GM21423 (cell line): ENCODE data around the gene HSFX2.
"Not testable (repeated sequence)": the region's sequence is repeated elsewhere in the genome, so short reads cannot be mapped to it uniquely, and the experiment has no call there.

Experiments used
- ATAC-seq: cut with Tn5 transposase; IDR thresholded peaks from one replicate; pipeline ENCODE4 v1.9.1; 2021; ENCODE audit warnings: mild to moderate bottlenecking, moderate library complexity; ENCODE audit not compliant: unreplicated experiment

The HSFX2 gene

DNA sequence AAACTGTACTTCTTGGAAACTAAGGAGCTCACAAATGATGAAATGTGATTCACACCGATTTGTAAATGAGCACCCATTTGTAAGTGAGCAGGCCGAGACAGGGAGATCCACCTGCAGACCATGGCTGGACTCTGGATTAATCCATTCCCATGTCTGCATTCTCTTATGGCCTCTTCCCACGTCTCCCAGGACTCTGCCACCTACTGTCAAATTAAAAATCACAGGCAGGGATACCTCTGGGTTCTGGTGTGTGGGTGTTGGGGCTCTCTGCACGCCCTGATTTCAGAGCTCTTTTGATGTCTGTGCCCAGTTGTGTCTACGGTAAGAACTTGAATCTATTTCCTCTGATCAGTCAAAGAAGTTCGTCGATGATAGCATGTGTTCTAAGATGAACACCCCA, 4.1 kb downstream of the HSFX2 start:
- not testable (repeated sequence) for ATAC-seq

DNA sequence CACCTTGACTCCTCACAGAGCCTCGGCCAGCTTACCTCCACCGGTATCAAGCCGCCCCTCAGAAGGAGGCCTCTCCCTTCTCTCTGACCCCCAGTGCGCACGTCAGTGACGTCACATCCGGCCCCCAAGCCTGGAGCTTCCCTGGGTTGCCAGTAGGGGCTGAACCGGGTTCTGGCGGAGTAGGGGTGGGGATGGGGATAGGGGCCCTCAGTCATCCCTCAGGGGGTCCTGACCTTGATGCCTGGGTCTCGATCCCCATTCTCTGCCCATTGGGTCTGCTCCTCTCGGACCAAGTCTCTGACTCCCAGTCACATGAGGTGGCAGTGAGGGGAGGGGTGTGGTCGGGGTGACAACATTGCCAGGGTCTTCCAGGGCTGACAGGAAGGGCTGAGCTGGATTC, 7.8 kb downstream of the HSFX2 start, which contains the start of gene MAGEA9B:
MAGEA9B (minus strand) TSS at position 101 of the 400 bp plus-strand sequence. CDS start 4,280 bp downstream, outside the sequence.
- ATAC-seq, result not testable (repeated sequence)

DNA sequence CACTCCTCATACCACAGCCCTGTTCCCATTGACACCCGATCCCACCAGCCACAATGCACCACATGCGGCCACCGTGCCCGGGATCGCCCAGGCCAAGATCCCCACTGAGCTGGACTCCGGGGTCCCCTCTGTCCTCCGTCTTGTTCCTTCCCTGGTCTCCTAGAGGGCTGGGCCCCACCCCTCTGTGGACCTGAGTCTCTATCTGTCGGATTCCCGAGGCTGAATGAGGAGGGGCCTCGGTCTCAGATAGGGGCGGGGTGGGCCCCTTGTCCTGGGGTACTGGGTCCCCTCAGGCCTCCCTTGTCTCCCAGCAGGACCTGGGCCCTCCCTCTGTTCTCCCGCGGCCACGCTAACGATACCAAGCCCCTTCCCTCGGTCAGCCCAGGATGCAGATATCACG, 9.5 kb downstream of the HSFX2 start:
- ATAC-seq, result not testable (repeated sequence)

DNA sequence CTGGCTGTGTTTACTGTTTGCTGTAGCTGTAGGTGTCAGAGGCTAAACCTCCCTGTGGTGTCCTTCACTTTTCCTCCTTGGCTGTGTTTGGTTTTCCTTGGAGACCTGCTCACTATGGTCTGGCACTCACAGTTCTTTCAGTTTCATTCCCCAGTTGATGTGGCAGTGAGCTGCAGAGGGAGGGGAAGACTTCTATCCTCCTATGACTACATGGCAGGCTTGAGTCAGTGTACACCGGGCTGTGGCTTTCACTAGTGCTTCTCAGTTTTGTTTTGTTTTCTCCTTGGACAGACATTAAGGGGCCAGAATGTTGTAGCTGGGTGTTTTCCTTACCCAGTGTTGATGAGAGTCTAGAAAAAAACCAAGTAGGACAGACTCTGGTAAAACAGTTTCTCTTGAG, 21.7 kb downstream of the HSFX2 start:
- peak; percentile 100 for ATAC-seq

DNA sequence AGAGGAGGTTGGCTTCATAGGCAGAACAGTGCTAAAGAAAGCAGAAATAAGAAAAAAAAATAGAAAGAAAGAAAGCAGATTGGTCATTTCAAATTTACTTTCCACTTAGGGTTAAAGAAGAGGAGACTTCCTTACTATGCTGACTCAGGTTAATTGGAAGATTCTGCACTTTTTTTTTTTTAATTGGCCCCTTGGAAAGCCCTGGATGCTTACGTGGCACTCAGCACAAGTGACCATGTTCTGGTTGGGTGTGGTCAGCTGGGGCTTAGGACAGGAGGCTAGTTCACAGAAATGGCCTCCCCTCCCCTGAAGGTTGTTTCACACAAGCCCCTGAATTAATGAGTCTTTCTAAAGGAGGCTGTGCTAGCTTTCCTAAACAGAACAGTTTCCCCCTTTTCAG, 22.4 kb downstream of the HSFX2 start:
- no peak for ATAC-seq

DNA sequence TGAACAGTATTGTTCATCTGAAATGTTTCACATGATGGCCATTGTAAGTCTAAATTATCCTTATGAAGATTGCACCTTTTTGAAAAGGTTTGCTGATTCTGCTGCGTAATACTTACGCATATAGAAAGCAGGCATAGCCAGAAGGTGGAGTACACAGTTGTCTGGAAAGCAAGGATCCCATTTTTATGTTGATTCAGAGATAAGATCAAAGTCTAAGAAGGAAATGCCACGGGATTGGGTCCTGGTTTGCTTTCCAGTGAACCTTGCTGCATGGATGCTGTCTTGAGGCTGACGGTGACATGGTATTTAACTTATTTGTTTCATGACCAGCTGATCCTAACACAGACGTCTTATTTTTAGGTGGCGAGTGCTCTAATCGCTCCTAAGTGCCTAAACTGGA, 23.3 kb downstream of the HSFX2 start:
- no peak for ATAC-seq

DNA sequence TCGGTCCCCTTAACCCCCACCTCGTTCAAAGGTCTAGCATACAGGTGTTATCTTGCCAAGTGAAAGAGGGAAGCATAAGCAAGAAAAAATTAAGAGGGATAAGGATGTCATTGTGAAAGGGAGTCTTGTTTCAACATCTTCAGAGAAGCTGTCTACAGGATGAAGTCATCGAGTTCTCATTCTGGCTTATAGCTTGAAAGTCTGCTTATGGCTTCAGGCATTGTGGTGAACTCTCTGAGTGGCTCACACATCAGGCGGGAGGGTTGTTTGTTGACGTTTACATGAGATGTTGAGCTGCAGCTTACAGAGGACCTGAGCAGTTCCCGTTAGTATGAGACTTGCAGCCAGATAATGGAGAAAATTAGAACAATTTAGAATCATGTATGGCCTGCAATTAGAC, 24.4 kb downstream of the HSFX2 start:
- no peak for ATAC-seq

DNA sequence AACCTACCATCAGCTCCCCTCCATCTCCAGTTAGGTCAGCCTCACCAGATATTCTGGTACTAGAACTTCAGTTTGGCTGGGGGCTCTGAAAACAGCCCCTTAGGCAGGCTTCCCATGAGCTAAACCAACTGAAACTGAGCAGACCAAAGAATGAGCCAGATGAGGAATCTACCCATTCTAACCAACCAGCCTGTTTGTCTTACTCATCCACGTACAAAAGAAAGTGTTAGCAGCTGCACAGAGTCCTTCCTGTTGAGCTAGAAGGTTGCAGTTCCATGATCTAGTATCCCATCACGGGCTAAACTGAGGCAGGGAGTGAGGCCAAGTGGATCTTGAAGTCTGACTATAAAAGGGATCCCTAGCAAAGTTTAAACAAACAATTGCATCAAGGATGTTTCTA, 25.3 kb downstream of the HSFX2 start:
- ATAC-seq, result no peak

DNA sequence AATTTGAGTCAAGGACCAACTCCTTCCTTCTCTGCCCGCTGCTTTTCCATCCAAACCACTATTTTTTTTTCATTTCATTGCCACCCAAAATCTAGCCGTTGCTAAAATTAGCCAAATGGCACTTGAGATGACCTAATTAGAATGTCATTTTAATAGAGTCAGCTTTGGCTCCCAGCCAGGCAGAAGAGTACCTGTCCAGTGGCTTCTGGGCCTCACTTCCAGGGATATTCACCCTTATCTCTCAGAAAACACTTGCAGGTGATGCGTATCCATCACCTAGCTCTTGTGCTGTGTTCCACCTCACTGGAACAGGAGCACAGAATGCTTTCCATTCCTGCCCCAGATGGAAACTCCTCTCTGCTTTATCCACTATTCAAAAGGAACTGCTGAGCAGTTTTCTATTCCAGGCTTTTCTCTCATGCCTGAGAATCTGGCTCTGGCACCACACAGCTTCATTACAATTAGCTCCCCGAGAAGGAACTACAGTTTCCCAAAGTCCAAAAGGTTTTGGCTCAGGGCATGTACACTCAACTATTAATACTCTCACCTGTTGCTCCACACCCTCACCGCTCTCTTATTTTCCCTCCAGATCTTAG, 26.3 kb downstream of the HSFX2 start:
- no peak for ATAC-seq

DNA sequence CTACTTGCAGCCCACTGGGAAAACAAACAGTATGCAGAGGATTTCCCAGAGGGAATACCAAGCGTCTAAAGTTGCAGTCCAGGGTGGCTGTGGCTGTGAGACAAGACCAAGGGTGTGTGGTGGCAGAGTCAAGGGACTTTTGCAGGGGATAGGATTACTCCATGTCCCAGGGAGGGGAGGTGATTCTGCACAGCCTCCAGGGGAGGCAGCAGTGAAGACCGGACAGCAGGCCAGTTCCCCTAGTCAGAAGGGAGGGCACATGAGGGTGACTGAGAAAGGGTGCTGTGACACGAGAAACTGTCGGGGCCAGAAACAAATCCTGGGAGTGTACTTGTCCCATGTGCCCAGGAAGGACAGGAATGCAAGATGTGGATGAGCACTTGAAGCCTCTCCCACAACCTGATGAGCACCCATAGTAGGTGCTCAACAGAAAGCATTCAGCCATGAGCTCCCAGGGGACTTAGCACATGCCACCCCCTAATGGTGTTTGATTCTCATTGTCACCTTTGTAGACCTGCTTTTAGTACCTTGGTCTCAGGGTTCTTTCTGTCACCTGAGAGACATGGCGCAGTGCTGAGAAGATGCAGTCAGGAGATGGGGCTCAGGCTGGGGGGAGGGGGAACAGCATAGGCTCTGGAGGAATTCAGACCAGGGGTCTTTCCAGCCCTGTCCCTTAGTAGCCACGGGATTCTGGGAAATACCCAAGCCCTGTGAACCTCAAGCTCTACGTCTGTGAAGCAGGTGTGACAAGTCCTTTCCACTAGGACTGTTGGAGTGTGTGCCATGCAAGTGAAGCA, 27.3 kb downstream of the HSFX2 start:
- no peak for ATAC-seq

DNA sequence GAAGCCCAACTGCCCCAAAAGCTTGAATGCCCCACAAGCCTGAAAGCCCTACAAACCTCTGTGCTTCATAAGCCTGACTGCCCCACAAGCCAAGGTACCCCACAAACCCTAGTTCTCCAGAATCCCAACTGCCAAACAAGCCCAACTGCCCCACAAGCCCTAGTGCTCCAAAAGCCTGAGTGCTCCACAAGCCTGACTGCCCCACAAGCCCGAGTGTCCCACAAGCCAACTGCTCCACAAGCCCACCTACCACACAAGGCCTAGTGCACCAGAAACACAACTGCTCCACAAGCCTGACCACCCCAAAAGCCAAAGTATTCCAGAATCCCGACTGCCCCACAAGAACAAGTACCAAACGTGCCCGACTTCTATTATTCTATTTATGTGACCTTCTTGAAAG, 31.8 kb downstream of the HSFX2 start:
- ATAC-seq, result no peak

DNA sequence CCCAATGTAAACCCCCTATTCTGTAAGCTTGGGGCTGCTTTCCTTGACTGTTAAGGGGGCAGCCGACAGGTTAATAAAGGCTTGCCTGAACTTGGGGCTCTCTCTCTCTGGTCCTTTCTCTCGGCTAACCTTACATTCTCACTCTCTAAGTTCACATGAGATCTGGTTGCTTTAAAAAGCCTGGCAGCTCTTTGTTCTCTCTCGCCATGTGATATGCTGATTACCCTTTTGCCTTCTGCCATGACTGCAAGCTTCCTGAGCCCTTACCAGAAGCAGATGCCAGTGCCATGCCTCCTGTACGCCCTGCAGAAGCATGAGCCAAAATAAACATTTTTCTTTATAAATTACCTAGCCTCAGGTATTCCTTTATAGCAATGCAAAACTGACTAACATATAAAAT, 39.9 kb downstream of the HSFX2 start:
- ATAC-seq, result not testable (repeated sequence)

DNA sequence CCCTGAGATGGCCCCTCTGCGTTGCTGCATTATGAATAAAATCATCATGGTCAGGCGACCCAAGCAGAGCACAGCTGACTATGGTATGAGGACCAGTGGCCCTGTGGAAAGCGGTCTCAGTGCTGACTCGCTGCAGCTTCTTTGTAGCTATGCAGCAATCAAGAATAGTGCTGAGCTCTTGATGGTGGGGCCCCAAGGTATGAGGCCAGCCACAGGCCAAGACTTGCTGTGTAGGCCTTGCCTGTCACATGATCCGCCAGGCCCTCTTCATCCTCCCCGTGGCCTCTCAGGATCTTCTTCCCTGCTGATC, 43.2 kb downstream of the HSFX2 start:
- not testable (repeated sequence) for ATAC-seq

DNA sequence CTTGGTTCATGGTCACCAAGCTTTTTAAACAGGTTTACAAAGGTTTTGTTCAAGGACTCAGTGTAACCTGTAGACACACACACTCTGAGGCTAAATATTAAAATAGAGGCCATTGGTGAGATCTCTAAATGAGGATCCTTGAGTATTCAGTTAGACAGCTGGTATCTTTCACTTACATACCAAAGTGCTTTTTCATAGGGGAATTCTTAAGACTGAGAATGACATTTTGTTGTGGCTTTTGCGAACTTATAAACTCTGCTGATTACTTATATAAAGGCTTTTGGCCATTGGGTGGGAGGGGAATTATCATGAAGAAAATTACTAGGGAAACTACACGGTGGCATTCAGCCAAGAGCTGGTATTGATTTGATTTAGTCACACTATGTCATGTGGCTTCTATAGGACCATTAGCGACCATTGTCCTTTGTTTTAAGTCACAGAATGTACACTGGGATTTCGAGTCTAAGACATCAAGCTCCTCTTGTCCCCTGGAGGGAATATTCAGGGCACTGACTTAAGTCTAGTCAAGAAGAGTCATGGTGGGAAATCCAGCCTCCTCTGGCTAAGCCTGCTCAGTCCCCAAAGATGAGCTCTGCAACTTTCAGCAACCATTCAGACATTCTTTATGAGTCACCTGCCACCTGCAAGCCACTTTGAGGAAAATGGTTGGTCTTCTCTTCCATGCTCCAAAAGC, 43.7 kb downstream of the HSFX2 start:
- not testable (repeated sequence) for ATAC-seq

DNA sequence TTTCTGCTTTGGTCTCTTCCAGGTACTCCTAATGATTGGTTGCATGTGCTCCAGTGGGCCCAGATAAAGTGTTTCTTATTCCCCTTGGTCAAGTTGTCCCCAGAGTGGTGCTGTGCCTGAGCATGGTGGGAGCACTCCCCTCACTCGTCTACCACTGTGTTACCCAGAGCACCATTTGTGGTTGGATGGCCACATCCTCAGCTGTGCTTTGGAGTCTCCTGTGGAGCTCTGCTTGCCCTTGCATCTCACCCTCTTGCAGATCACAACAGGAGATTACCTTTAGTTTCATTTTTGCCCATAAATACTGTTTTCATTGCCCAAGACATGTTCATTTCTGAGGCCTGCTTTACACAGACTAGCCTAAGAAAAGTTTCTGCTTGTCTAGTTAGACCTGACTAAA, 44.7 kb downstream of the HSFX2 start:
- not testable (repeated sequence) for ATAC-seq

DNA sequence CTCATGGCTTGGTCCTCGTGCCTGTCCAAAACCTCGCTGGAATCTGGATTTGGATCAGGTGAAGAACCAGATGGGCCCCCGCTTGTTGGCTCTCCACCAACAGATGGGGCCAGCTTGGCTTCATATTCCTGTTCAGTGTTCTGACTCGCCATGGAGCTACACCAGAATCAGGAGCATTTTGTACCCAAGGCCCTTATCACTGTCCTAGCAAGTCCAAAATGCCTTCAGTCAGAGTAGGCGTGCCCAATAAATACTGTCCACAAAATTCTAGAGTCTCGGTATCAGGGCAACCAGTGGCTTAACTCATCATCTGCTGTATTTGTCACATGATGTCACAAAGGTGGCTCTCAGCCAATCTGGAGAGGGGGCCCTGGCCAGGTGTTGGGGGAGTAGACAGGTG, 45.4 kb downstream of the HSFX2 start, which contains the start of gene HSFX3:
HSFX3 (minus strand) TSS at position 224 of the 400 bp plus-strand sequence; CDS start at position 152, 72 bp downstream.
- ATAC-seq, result not testable (repeated sequence)

DNA sequence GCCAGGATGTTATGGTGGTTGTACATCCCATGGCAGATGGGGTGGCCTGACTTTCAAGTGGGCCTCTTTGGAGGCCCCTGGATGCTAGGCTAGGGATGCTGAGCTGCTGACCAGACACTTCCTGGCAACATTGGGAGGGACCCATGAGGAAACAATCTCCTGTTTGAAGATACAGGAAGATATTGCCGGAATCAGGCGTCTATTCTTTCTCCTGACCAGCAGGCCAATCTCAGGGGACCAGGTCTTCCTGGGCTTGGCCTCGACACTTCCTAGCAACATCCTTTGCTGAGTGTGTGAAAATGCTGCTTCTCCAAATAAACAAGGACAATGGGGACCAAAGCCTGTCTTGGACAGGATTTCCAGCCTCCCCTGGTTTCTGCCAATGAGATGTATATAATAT, 47.3 kb downstream of the HSFX2 start:
- not testable (repeated sequence) for ATAC-seq

DNA sequence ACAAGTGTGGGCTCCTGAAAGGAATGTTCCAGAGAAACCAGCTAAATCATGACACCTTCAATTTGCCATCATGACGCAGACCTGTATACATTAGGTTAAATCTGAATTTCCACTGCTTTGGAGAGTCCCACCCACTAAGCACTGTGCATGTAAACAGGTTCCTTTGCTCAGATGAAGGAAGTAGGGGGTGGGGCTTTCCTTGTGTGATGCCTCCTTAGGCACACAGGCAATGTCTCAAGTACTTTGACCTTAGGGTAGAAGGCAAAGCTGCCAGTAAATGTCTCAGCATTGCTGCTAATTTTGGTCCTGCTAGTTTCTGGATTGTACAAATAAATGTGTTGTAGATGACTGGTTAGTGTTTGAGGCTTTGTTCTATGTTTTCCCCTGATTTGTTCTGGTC, 48.2 kb downstream of the HSFX2 start:
- not testable (repeated sequence) for ATAC-seq

DNA sequence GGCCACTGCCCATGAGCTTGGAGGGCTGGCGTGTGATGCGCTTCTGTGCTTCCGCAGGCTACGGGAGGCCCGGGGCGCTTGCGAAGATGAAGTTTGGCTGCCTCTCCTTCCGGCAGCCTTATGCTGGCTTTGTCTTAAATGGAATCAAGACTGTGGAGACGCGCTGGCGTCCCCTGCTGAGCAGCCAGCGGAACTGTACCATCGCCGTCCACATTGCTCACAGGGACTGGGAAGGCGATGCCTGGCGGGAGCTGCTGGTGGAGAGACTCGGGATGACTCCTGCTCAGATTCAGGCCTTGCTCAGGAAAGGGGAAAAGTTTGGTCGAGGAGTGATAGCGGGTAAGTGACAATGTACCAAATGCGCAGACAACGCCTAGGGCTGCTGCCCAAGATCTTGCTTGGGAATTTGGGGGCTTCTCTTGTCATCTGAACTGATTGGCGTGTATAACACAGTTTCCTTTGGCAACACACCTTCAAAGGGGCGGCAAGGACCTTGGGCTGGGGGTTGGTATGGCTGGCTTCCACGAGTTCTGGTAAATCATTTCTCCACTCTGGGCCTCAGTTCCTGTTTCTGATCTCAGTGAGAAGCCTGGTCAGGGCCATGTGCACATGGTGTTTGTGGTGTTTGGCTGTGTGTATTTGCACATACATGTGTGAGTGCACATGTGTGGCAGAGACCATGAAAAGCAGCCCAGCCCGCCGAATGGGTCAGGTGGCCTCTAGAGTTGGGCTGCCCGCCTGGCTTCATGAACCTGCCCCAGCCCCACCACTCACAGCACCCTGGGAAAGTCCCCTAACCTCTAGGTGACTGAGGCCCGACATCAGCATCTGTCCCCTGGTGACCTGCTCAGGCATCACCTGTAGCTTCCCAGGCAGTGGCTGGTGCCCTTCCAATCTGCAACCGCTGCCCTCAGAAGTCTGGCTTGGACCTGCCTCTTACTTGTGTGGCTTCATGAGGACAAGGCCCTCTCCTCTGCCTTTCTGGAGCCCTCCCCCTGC, 49.3 kb downstream of the HSFX2 start:
- peak; percentile 68 for ATAC-seq
